Body of pancreas (tissue), 4 donors: ENCODE results near the gene TCF15.

Experiments used
- POLR2A ChIP-seq, 3 donors: fragments of 450-650 bp; IDR thresholded peaks; one replicate each; pipeline ENCODE4 v1.6.1; 2016; ENCODE audit warnings: antibody characterized with exemption in 3 of 3, mild to moderate bottlenecking in 2 of 3
- TF ChIP-seq, protein P1 (sequence below), 7 experiments: fragments of 450-650 bp in 4 of 7; fragments of 200-600 bp in 3 of 7; sonication (generic) in 3 of 7; IDR thresholded peaks; one replicate each; pipeline ENCODE4 v1.5.1; 2016 to 2019; ENCODE audit warnings: antibody characterized with exemption in 7 of 7

GRCh38 chr20:625360-625932 is 15.3 kb upstream of the TCF15 start:
- TF ChIP-seq, protein P1, sequence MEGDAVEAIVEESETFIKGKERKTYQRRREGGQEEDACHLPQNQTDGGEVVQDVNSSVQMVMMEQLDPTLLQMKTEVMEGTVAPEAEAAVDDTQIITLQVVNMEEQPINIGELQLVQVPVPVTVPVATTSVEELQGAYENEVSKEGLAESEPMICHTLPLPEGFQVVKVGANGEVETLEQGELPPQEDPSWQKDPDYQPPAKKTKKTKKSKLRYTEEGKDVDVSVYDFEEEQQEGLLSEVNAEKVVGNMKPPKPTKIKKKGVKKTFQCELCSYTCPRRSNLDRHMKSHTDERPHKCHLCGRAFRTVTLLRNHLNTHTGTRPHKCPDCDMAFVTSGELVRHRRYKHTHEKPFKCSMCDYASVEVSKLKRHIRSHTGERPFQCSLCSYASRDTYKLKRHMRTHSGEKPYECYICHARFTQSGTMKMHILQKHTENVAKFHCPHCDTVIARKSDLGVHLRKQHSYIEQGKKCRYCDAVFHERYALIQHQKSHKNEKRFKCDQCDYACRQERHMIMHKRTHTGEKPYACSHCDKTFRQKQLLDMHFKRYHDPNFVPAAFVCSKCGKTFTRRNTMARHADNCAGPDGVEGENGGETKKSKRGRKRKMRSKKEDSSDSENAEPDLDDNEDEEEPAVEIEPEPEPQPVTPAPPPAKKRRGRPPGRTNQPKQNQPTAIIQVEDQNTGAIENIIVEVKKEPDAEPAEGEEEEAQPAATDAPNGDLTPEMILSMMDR (IDR thresholded peaks at IDR 0.05), result no peak
- no peak for TF ChIP-seq POLR2A (IDR thresholded peaks at IDR 0.05)
